Ishikawa (cell line): Measurements from ENCODE around the gene ST6GALNAC6.

ENCODE experiments used
- CEBPB ChIP-seq: IDR thresholded peaks from 2 replicates; pipeline ENCODE4 v1.6.1; 2012
- CREB1 ChIP-seq: IDR thresholded peaks from 2 replicates; pipeline ENCODE4 v1.6.1; 2012; ENCODE audit warnings: low read depth
- EGR1 ChIP-seq: IDR thresholded peaks from 2 replicates; pipeline ENCODE4 v1.6.1; 2012
- EP300 ChIP-seq: IDR thresholded peaks from 2 replicates; pipeline ENCODE4 v1.6.1; 2012; ENCODE audit warnings: borderline replicate concordance
- FOXM1 ChIP-seq: IDR thresholded peaks from 2 replicates; pipeline ENCODE4 v1.6.1; 2012; ENCODE audit warnings: low read depth, borderline replicate concordance
- MAX ChIP-seq: IDR thresholded peaks from 2 replicates; pipeline ENCODE4 v1.6.1; 2012
- NFIC ChIP-seq: IDR thresholded peaks from 2 replicates; pipeline ENCODE4 v1.6.1; 2012
- RAD21 ChIP-seq: IDR thresholded peaks from 2 replicates; pipeline ENCODE4 v1.6.1; 2012; ENCODE audit warnings: low read depth
- REST ChIP-seq: IDR thresholded peaks from 2 replicates; pipeline ENCODE4 v1.6.1; 2012; ENCODE audit warnings: low read depth, mild to moderate bottlenecking
- TAF1 ChIP-seq: IDR thresholded peaks from 2 replicates; pipeline ENCODE4 v1.6.1; 2012; ENCODE audit warnings: low read depth, mild to moderate bottlenecking
- TCF12 ChIP-seq: IDR thresholded peaks from 2 replicates; pipeline ENCODE4 v1.6.1; 2012; ENCODE audit warnings: low read depth
- TEAD4 ChIP-seq: IDR thresholded peaks from 2 replicates; pipeline ENCODE4 v1.6.1; 2012
- USF1 ChIP-seq: IDR thresholded peaks from 2 replicates; pipeline ENCODE4 v1.6.1; 2012
- YY1 ChIP-seq: IDR thresholded peaks from 2 replicates; pipeline ENCODE4 v1.6.1; 2012; ENCODE audit warnings: low read depth
- ZBTB7A ChIP-seq: IDR thresholded peaks from 2 replicates; pipeline ENCODE4 v1.6.1; 2012; ENCODE audit warnings: low read depth

ST6GALNAC6 gene

GRCh38 chr9:127850286-127850830 lies 49.0 kb downstream of the ST6GALNAC6 start:
- TF ChIP-seq TAF1 (no peak), REST (no peak), EP300 (no peak), YY1 (no peak), MAX (no peak), TEAD4 (no peak), FOXM1 (no peak), CREB1 (no peak), TCF12 (no peak), USF1 (no peak), RAD21 (no peak), EGR1 (no peak), CEBPB (no peak), ZBTB7A (no peak), NFIC (no peak)

- no peak for TF ChIP-seq USF1
- no peak for TF ChIP-seq YY1
- TF ChIP-seq REST, result no peak
- TF ChIP-seq FOXM1, result no peak
- no peak for TF ChIP-seq MAX
- TF ChIP-seq TCF12, result no peak
- TF ChIP-seq TAF1, result no peak
- no peak for TF ChIP-seq NFIC
- TF ChIP-seq CREB1, result no peak
- TF ChIP-seq EGR1, result no peak
These were observed 50.5 kb downstream of the ST6GALNAC6 start for GRCh38 chr9:127848756-127849504.

- TF ChIP-seq TCF12, result no peak
- TF ChIP-seq FOXM1, result no peak
- no peak for TF ChIP-seq TEAD4
- TF ChIP-seq TAF1, result no peak
These were observed 51.3 kb downstream of the ST6GALNAC6 start for GRCh38 chr9:127847833-127848755.

GRCh38 chr9:127847178-127847510 lies 52.3 kb downstream of the ST6GALNAC6 start:
- no peak for TF ChIP-seq CREB1
- no peak for TF ChIP-seq ZBTB7A
- TF ChIP-seq USF1, result no peak
- TF ChIP-seq NFIC, result no peak
- TF ChIP-seq YY1, result no peak
- TF ChIP-seq CEBPB, result no peak

- TF ChIP-seq CEBPB (no peak), TEAD4 (no peak), ZBTB7A (no peak), RAD21 (no peak), TCF12 (no peak), TAF1 (no peak), YY1 (no peak), NFIC (no peak), EGR1 (no peak), MAX (no peak), FOXM1 (no peak), EP300 (no peak), CREB1 (no peak), REST (no peak), USF1 (no peak)
These were observed 52.8 kb downstream of the ST6GALNAC6 start for GRCh38 chr9:127846443-127847177.
